T-helper 1 cell (primary cell): Measurements from ENCODE around the gene SNX4.
A peak's percentile ranks its signal among the peaks of the same experiment; 100 is the strongest.
"Not testable (repeated sequence)": the region's sequence is repeated elsewhere in the genome, so short reads cannot be mapped to it uniquely, and the experiment has no call there.

Experiments used
- DNase-seq, 5 donors: peaks; one replicate each; pipeline ENCODE4 v3.0.0-alpha.2; 2012 to 2020

The SNX4 gene

DNA sequence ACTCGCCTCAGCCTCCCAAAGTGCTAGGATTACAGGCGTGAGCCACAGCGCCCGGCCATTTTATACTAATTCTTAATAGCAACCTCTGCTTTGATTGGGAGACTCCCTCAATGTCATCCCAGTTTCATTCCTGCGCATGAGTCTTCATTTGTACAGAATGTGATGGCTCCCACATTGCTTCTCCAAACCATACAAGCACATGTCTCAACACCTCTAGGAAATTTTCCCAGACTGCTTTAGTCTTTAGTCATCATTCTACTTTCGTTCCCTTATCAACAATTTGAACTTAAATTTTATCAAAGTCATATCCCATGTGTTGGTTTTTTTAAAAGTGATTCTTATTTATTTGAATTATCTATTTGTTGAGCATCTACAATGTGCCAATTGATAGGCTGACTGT lies 58.1 kb downstream of the SNX4 start:
- DNase-seq, result no peak

DNA sequence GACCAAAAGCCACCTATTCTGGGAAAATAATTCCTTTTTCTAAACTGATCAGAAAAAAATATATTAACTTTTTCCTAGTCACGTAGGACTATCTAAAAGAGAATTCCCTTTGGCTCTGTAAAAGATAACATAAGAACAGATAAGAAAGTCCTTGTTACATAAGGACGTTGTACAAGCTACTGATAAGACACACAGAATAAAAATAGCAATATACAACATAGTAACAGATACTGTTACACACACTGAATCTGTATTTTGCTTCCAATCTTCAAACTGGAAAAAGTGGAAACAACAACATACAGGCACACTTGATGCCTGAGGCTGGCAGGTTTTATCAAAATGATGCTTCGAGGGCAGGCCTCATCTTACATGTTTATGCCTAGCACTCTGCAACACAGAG lies 59.8 kb downstream of the SNX4 start:
- no peak for DNase-seq

DNA sequence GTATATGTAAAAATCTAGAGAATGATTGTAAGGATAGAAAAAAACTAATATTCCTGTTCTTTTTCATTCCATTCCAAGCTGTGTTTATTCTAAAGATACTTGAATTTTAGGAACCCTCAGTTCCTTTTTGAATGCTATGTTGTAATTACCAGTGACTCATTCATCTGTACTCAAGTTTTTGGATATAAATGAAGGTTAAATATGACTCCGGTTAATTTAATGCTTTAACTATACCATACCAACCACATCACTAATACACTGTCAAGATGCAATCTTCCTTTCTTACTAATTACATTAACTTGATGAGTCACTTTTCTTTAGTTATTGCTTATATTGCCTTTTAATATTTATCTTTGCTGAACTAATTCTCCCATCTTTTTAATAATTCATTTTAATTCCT lies 76.1 kb downstream of the SNX4 start:
- no peak for DNase-seq

DNA sequence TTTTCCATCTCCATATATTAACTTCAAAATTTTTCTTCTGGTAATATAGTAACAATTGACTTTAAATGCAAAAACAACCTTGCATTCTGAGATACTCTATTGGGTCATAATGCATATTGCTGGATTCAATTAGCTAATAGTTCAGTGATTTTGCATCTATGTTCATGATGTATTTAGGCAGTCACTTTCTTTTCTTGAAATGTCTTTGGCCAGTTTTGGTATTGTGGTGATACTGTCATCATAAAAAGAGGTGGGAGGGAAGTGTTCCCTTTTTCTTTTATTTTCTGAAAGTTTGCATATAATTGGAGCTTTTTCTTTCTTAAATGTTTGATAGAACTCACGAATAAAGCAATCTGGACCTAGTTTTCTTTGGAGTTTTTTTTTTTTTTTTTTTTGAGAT lies 77.5 kb downstream of the SNX4 start:
- DNase-seq, result no peak

DNA sequence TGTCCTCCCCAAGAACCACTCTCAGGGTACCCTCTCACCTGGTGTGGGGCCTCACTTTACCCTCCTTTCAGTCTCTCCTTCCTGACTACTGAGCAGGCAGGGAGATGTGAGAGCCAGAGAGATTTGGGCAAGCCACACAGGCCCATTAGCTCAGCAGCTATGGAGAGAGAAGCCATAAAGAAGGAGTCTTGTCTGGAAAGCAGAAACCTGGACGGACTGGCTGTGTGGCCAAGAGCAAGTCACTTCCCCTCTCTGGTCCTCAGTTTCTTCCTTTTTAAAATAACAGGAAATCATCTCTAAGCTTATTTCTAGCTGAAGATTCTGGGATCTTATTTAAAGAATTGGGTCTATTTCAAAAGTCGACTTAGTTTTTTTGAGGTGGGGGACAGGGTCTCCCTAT lies 79.0 kb downstream of the SNX4 start:
- DNase-seq, result no peak

DNA sequence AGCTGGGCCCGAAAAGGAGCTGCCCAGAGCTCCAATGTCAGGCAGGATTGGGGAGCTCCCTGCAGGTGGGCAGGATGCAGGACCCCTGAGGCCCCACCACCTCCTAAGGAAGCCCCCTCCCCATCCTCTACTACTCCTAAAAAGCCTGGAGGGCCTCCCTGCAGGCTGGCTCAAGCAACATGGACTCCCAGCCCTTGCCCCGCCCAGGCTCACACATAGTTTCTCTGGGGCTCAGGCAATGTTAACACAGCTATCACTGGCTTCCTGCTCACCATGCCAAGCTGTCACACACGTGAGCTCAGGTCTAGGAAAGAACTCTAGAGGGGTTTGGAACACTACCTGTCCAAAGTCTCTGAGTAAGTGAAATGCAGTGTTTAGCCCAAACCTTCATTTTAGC lies 79.4 kb downstream of the SNX4 start:
- DNase-seq, result no peak

DNA sequence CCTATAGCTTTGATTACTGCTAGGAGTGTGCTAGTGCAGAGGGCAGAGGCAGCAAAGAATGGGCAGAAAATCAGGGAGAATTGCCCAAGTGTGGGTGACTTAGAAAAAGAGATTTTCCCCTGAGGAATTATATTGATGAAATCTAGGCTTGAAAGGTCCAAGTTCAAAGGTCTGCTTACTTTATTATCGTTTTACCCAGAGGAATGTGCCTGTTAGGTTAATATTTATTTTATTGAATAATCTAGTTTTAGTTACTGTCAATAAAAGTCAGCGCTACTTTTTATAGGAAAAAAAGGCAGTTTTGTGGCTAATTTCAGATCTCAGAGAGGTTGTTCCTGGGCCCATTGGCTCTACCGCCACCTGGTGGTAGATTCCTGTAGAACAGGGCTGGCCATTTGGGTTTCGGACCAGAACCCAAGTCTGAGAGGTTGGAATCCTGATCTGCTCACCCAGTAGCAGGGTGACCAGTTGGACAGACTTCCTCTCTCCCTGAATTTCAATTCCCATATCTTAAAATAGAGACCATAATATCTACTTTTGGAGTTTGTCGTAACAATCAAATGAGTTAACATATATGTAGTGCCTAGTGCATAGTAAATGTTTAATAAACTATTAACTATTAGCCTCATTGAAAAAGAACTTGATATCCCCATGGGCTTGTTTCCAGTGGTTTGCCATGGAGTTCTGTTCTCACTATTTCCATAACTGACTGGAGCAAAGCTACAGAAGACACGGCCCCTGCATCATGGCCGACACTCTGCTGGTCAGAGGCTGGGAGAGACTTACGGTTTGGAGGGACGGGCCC lies 82.2 kb downstream of the SNX4 start:
- DNase-seq, result peak in 4 of 5 donors; percentile 34 to 57 (median 42)

DNA sequence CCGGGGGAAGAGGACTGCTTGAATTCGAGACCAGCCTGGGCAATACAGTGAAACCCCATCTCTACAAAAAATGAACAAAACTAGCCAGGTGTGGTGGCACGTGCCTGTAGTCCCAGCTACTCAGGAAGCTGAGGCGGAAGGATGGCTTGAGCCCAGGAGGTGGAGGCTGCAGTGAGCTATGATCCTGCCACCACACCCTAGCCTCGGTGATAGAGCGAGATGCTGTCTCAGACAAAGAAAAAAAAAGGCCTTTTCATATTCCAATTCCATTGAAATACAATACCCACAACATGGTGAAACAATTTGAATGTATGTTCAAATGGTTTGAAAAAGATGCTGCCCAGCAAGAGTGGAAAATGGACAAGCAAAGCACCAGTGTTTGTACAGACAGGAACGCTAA lies 83.1 kb downstream of the SNX4 start:
- DNase-seq, result no peak

DNA sequence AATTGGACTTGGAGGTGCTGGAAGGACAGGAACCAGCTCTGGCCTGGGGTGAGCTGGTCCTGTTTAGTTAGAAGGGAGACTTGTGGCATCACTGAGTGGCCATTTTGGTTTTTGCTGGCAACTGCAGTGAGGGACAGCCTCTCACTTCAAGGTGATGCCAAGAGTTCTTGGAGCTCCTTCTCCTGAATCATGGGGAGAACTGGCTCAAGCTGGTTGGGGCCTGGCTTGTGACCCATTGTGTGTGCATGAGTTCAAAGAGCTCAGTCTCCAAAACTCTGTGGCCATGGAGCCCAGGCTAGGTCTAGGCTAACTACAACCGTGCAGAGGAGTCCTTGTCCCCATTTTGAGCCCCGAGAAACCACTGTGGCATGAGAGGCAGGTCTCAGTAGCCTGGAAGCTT lies 84.8 kb downstream of the SNX4 start:
- no peak for DNase-seq

DNA sequence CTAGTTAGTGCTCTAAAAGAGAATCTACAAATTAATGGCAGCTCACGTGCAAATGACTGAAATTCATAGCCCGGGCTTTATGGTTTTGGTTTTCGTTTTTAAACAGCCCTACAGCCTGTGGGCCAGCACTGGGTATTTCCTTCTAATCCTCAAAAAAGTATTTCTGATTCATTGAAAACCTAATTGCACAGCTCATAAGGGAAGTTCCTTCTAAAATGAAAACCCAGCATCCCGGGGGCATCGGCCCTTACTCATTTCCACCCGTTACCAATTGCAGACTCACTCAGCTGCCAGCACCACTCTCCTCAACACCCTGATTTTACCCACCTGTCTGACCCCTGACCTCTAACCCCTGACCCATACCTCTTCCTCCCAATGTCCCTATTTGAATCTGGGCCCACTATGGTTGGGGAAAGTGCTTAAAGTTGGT lies 85.4 kb downstream of the SNX4 start:
- DNase-seq, result peak in 1 of 5 donors; percentile 28

DNA sequence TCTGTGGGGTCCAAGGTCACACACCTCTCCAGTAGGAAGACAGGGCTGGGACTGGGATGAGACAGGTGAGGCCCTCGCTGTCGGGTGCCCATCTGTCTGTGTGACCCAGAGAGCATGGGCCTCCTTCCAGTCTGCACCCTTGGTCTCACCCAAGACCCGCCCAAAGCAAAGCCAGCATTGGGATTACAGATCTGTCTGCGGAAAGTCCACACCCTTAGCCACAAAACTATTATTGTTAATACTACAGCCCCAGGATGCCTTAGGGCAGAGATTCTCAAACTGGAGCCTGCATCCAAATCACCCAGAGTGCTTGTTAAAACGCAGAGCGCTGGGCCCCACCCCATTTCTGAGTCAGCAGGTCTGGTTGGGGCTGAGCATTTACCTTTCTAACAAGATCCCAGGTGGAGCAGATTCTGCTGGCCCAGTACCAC lies 86.4 kb downstream of the SNX4 start:
- no peak for DNase-seq

DNA sequence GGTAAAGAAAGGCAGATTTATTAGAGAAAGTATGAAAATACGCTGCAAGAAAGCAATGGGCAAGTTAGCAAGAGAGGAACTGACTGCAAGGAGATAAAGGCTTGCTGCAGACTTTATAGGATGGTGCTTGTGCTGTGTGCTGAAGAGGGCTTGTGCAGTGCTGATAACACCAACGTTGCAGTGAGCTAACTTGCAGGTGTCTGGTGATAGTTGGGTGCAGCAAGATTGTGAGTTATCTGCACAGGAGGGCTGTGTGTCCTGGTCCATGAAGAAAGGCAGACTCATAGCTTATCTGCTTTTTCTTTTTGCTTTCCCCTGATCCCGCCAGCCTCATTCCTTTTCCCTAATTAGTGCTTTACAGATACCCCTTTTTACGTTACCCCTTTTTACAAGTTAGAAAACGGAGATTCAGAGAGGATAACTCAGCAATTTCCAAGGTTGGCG lies 86.9 kb downstream of the SNX4 start:
- DNase-seq, result no peak

DNA sequence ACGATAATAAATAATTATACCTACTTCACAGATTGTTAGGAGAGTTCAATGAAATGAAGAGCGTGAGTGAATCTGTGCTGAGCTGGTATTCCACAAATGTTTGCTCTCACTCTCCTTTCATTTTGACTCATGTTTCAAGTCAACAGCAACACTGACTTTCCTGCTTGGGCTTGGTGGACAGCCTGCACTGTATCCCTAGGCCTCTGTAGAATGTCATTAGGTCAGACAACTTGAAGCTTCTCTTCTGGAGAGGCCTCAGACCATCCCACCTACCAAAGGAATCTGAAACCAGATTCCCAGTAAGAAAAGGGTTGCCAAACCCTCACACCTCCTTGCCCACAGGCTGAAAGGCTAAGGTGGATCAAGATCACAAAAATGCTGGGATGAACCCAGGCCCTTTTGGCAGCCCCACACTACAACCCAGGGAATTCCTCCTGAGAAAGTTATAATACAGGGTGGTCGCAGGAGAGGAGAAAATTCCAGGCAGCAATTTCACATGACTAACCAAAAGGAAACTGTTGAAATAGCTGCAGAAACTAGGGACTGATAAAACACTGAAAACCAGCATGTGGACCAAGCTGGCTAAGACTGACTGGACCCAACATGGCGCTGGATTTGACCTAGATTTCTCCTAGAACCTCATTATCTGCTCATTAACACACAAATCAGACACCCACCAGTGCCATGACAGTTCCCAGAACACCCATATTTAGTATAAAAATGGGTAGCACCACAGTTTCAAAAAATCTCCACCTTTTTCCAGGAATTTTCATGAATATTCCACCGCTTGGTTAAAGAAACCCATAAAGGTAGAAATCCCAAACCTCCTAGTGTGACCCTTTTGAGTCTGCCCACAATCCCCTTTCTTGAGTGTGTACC lies 87.9 kb downstream of the SNX4 start:
- peak in 1 of 5 donors; percentile 9 for DNase-seq

DNA sequence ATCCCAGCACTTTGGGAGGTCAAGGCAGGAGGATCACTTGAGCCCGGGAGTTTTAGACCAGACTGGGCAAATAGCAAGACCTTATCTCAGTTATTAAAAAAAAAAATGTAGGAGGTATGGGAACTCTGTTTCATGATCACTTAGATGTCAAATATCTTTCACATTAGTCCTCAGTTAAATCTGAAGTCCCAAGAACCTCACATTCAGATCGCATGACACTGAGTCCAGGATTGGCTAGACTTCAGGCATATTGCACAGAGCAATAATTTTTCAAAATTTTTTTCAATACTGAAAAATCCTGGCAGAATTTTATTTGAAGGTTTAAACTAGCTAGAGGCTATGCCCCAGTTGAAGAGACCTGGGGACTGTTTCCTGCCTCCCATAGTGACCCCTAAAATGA lies 88.6 kb downstream of the SNX4 start:
- no peak for DNase-seq

DNA sequence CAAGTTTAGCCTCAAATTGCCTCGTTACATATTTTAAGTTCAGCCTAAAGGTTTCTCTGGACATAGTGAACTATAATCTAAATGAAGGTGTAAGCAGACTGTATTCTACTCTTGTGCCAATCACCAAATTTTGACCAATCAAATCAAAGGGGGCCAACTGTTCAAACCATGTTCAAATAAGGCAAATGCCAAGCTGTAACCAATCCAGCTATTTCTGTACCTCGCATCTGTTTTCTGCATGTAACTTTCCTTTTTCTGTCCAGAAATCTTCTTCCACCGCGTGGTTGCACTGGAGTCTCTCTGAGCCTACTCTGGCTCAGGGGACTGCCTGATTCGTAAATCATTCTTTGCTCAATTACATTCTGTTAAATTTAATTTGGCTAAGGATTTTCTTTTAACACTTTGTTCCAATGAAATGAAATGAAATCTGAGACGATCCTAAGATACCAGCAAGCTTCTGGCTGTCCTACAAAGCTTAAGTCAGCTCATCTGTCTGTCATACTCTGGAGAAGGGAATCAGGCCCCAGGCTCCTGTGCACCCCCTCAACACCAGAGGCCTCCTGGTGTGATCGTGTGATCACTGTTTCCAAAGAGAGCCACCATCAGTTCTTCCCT lies 91.7 kb downstream of the SNX4 start:
- DNase-seq, result no peak

DNA sequence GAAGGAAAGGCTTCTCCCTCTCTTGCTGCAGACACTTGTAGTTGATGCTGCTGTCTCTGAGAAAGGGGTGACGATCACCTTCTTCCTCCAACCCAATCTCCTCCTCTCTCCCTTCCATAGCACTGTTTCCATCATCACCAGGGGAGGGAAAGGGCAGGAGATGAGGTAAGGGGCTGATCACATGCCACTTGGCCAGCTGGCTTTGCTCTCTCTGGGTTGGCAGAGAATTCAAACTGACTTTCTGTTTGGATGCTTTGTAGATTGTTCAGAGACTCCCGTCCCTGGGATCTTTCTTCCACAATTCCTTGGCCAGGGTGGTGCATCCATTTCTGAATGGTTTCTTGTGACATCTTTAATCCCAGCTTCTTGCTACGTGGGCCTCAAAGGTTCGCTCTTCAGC lies 101.7 kb downstream of the SNX4 start:
- no peak for DNase-seq

DNA sequence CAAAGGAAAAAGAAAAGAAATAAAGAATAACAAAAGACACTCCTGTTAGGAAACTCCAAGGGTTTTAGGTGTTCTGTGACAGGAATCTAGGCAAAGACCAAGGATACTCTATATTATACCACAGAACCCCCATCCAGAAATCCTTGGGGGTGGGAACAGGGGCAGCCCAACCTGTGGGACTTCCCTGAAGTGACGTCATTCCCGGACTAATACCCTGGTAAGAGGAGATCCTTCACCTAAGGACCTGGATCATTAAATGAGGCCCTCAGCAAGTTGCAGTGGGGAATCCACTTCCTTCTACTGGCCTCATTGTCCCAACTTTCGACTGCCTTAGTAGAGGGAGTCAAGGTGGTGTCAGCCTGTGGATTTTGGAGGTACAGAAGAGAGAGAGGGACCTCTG lies 103.8 kb downstream of the SNX4 start:
- DNase-seq, result no peak

DNA sequence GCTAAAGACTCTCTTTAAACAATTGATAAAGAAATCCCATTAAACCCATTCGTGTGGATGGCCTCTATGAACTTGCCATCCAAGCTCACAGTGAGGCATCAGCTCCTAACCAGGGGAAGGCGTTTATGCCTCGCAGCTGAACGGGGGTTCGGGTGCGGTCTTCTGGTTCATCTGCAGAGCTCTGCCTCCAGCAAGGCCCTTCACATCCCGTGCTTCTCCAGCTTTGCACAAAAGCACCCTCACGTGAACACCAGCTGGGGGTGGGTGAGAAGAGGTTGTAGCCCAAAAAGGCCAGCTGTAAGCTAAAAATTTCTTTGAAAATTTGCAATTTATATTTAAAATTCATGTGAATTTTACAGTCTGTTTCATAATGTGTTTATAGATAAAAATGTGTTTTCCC lies 105.3 kb downstream of the SNX4 start:
- DNase-seq, result no peak

DNA sequence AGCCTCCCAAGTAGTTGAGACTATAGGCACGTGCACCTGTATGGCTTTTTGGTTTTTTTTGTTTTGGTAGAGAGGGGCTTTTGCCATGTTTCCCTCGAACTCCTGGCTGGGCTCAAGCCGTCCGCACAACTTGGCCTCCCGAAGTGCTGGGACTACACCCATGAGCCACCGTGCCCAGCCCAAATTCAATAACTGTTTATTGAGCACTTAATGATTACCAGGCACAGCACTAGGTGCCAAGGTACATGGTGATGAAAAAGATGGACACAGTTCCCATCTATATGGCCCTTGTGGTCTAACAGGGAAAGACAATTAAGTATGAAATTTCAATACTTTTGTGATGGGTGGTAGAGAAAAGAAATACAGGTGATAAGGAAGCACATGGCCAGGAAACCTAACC lies 109.1 kb downstream of the SNX4 start:
- DNase-seq, result no peak

DNA sequence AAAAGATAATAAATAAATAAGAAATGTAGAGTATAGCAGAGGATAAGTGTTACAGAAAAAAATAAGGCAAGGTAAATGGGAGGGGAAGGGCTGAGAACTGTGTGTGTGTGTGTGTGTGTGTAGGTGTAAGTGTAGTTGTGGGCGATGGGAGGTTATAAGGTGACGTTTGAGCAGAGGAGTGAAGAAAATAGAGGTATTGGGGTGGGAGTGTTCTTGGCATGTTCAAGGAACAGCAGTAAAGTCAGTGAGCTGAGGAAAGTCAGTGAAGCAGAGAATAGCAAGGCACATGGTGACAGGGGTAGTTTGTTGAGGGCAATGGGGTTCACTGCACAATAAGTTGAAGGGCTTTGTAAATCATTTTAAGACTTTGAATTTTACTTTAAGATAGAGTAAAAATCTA lies 113.9 kb downstream of the SNX4 start:
- DNase-seq, result no peak

DNA sequence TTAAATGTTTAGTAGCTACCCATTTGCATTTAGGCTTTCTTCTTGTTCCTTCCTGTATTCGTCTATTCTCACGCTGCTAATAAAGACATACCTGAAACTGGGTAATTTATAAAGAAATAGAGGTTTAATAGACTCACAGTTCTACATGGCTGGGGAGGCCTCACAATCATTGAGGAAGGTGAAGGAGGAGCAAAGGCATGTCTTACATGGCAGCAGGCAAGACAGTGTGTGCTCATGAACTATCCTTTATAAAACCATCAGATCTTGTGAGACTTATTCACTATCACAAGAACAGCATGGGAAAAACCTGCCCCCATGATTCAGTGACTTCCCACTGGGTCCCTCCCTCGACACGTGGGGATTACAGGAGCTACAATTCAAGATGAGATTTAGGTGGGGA lies 114.5 kb downstream of the SNX4 start:
- not testable (repeated sequence) for DNase-seq

DNA sequence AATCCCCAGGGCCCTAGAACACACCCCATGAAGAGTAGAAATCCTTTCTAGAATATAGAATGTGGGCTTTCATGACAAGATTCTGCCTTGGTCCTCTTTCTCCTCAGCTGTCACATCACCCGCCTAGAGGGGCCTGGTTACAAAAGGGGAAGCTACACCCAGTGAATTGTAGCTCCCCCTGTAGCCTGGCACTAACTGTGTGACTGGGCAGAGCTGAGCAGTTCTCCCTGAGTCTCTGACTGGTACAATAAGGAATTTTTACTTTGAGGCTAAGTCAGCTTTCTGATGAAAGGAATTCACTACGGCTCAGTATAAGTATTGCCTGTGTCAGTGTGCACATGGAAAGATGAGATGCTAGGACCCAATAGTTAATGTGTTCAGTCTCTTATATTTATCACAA lies 116.2 kb downstream of the SNX4 start:
- no peak for DNase-seq

DNA sequence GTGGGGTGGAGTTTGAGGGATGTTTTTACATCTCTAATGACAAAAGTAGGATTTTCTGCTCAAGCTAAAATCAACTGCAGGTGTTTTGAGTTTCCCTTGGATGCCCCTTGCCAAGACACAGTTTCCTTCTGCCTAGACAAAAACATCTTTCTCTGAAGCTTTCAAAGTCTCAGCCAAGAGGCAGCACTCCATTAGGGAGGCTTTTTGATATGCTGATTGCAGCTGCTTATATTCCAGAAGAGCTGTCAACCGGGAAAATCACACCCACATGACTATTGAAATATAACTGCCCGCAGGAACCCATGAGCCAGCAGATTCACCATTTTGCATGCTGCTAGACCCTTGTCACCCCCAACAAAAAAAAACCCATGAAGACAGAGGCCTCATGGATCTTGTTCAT lies 117.4 kb downstream of the SNX4 start:
- DNase-seq, result no peak

DNA sequence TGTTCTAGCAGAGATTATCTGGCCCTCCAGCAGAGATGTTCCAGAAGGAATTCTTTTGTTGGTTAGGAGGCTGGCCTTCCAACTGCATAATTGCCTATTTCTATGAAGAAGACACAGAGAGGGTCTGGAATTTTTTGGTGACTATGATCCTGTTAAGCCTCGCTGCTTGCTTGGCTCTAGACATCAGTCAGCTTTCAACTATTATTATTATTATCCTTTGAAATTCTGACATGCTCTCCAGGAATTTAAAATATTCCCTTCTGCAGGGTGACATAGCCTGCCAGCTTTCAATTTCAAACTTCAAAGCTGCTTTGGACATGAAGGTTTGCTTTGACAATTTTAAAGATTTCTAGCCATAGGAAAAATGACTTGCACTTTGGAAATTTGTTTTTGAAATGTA lies 118.6 kb downstream of the SNX4 start:
- DNase-seq, result no peak
